Caco-2 (cell line): ENCODE data around the gene ZNF816. TPM values are rescaled to one million over a fixed set of nuclear protein-coding genes. Genes with fewer than 3 reads are reported as not detected.

ENCODE experiments used
- BruUV-seq: library from RNA; stranded (reverse); fragments of 400-500 nt; replicated peaks from 2 replicates; lab custom pipeline; 2021; lab: Mats Ljungman, UMichigan
- CTCF ChIA-PET: fragments of 300-600 bp; sonication (Branson Sonifier 250); formaldehyde crosslinking; loops from one replicate; lab custom pipeline; 2022; ENCODE audit warnings: antibody characterized with exemption; lab: Charles Lee
- POLR2A ChIA-PET: fragments of 300-600 bp; sonication (Branson Sonifier 250); formaldehyde crosslinking; loops from one replicate; lab custom pipeline; 2022; ENCODE audit warnings: antibody characterized with exemption; lab: Charles Lee
- DNase-seq, 2 experiments: peaks; one replicate each; pipeline versions ENCODE4 v3.0.0 to v3.0.0-alpha.2; 2020 to 2022
- H3K27me3 ChIP-seq: replicated peaks from 2 replicates; pipeline ENCODE4 v1.6.0; 2011; ENCODE audit warnings: low read length; ENCODE audit not compliant: control insufficient read depth, insufficient read depth
- H3K36me3 ChIP-seq: 2 replicates; pipeline ENCODE4 v1.5.1; 2011; ENCODE audit warnings: low read length; ENCODE audit not compliant: control insufficient read depth, insufficient read depth
- H3K4me1 ChIP-seq: fragments of 250-450 bp; sonication (Bioruptor Pico); 2 replicates; pipeline ENCODE4 v1.5.1; 2020; ENCODE audit warnings: mild to moderate bottlenecking
- H3K4me3 ChIP-seq: 2 replicates; pipeline ENCODE4 v1.5.1; 2011; ENCODE audit warnings: low read depth, mild to moderate bottlenecking, control low read depth, low read length
- H3K9me3 ChIP-seq: fragments of 250-450 bp; sonication (Bioruptor Pico); 2 replicates; pipeline ENCODE4 v1.5.1; 2020; ENCODE audit warnings: mild to moderate bottlenecking, moderate library complexity
- H3K27ac Mint-ChIP-seq: one replicate; pipeline ENCODE4 v1.8.0; 2022; ENCODE audit warnings: mixed read lengths; ENCODE audit not compliant: unreplicated experiment
- H3K27me3 Mint-ChIP-seq: one replicate; pipeline ENCODE4 v1.8.0; 2022; ENCODE audit warnings: mixed read lengths; ENCODE audit not compliant: insufficient read depth, unreplicated experiment
- H3K36me3 Mint-ChIP-seq: one replicate; pipeline ENCODE4 v1.8.0; 2022; ENCODE audit warnings: mild to moderate bottlenecking, mixed read lengths; ENCODE audit not compliant: insufficient read depth, unreplicated experiment
- H3K4me1 Mint-ChIP-seq: one replicate; pipeline ENCODE4 v1.8.0; 2022; ENCODE audit warnings: low read depth, mixed read lengths; ENCODE audit not compliant: unreplicated experiment
- H3K4me3 Mint-ChIP-seq: one replicate; pipeline ENCODE4 v1.8.0; 2022; ENCODE audit warnings: mild to moderate bottlenecking, moderate library complexity, mixed read lengths; ENCODE audit not compliant: unreplicated experiment
- H3K9me3 Mint-ChIP-seq: one replicate; pipeline ENCODE4 v1.8.0; 2022; ENCODE audit warnings: mixed read lengths; ENCODE audit not compliant: unreplicated experiment
- intact Hi-C: fragments of 100-400 bp; cut with micrococcal nuclease; formaldehyde crosslinking; loops from one replicate; pipeline ENCODE4 v1.10.0; 2022; ENCODE audit not compliant: unreplicated experiment
- total RNA-seq: library from RNA; stranded (reverse); gene quantifications from 2 replicates; pipeline ENCODE4 v1.2.3, GENCODE V29; 2022
- TF ChIP-seq, protein P1 (sequence below), 2 experiments: fragments of 200-600 bp in 1 of 2; IDR thresholded peaks; 1 replicate in 1 of 2; 2 replicates in 1 of 2; pipeline versions ENCODE4 v1.5.1 to v1.8.0; 2011 to 2022; ENCODE audit warnings: antibody characterized with exemption in 1 of 2, control low read depth in 1 of 2, inconsistent platforms in 1 of 2, low read depth in 1 of 2, low read length in 1 of 2, mild to moderate bottlenecking in 1 of 2, moderate library complexity in 1 of 2; ENCODE audit not compliant: insufficient read depth in 1 of 2, severe bottlenecking in 1 of 2, unreplicated experiment in 1 of 2

Gene ZNF816
- total RNA-seq, 1 experiment from 2014 or later = 11.5 TPM

DNA sequence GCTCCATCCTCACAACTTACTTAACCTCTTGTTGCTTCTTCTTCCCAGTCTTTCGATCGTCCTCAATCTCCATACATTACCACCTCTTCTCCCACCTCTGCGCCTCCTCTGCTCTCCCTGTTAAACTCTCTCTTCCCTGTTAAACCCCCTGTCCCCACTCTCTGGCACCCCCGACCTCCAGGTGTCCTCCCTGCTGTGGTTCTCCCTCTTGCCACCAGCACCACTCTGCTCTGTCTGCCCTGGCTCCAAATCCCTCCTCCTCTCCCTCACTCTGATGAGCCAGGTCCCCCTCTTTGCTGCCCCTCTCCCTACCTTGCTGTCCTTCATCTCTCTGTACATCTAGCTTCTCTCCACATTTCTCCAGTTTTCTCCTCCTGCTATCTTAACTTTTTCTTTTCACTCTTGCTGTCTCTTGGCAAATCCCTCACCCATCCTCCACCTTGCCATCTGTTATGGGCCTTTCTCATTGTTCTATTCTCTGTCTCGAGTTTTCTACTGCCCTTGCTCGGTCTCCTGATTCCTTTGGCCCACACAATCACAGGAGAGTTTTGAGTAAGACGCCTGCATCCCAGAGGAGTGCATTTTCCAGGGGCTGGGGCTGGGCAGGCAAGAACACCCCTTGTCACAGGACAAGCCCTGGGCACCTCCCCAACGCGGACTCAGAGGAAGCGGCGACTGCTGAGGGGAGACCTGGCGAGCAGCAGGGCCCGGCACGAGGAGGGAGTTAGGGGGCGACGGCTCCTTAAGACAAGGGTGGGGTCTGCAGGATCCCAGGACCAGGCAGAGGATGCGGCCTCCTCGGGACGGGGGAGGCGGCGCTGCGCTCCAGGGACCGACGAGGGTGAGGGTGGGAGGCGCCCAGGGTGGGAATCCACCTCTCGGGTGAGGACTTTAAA is 29.7 kb upstream of the ZNF816 start:
- Mint-ChIP-seq H3K9me3 (peaks cover 31% of the 10 kb centered on the region), H3K36me3 (no peaks in the 10 kb centered on the region), H3K27me3 (no peaks in the 10 kb centered on the region), H3K4me3 (peak overlapping the region; percentile 55), H3K27ac (no peak overlapping the region), H3K4me1 (no peaks in the 10 kb centered on the region)
- Histone ChIP-seq H3K9me3 (peaks cover 17% of the 10 kb centered on the region; the same call in 1 of the 2 replicates), H3K4me1 (no peaks in the 10 kb centered on the region), H3K27me3 (no peaks in the 10 kb centered on the region), H3K36me3 (no peaks in the 10 kb centered on the region), H3K4me3 (no peak overlapping the region)
- POLR2A ChIA-PET = no interaction called here
- CTCF ChIA-PET = no interaction called here
- BruUV-seq = no TSS peak
- TF ChIP-seq, protein P1, sequence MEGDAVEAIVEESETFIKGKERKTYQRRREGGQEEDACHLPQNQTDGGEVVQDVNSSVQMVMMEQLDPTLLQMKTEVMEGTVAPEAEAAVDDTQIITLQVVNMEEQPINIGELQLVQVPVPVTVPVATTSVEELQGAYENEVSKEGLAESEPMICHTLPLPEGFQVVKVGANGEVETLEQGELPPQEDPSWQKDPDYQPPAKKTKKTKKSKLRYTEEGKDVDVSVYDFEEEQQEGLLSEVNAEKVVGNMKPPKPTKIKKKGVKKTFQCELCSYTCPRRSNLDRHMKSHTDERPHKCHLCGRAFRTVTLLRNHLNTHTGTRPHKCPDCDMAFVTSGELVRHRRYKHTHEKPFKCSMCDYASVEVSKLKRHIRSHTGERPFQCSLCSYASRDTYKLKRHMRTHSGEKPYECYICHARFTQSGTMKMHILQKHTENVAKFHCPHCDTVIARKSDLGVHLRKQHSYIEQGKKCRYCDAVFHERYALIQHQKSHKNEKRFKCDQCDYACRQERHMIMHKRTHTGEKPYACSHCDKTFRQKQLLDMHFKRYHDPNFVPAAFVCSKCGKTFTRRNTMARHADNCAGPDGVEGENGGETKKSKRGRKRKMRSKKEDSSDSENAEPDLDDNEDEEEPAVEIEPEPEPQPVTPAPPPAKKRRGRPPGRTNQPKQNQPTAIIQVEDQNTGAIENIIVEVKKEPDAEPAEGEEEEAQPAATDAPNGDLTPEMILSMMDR (IDR thresholded peaks at IDR 0.05; ENCODE audit: insufficient read depth in 1 of 2, low read depth in 1 of 2, low read length in 1 of 2, severe bottlenecking in 1 of 2, unreplicated experiment in 1 of 2) = no peak
- intact Hi-C loops = no loop called here
- DNase-seq = no peak

DNA sequence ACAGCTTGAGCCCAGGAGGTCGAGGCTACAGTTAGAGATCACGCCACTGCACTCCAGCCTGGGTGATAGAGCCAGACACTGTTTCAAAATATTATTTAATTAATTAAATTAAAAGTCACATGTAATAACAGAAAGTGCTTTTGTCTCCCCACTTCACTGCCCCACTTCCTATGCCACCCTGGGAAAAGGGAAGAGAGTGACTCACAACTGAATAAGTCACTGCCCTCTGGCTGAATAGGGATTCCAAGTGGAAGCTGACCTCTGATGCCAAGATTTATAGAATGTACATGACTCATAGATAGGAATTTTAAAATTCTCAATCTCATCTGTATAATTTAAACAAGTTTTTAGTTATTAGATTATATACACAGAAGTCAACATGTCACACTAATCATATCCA is 28.8 kb upstream of the ZNF816 start:
- intact Hi-C loops = no loop called here
- H3K36me3 Mint-ChIP-seq = peaks cover 5% of the 10 kb centered on the region
- Histone ChIP-seq H3K9me3 (peaks cover 21% of the 10 kb centered on the region), H3K27me3 (no peaks in the 10 kb centered on the region), H3K4me3 (no peak overlapping the region), H3K4me1 (no peaks in the 10 kb centered on the region), H3K36me3 (no peaks in the 10 kb centered on the region)
- H3K9me3 Mint-ChIP-seq = peaks cover 40% of the 10 kb centered on the region
- POLR2A ChIA-PET = no interaction called here
- BruUV-seq = no TSS peak
- DNase-seq = no peak
- no peak overlapping the region for H3K27ac Mint-ChIP-seq
- H3K4me3 Mint-ChIP-seq = no peak overlapping the region
- H3K4me1 Mint-ChIP-seq = no peaks in the 10 kb centered on the region
- CTCF ChIA-PET = no interaction called here
- H3K27me3 Mint-ChIP-seq = no peaks in the 10 kb centered on the region
- TF ChIP-seq, protein P1 (IDR thresholded peaks at IDR 0.05; ENCODE audit: insufficient read depth in 1 of 2, low read depth in 1 of 2, low read length in 1 of 2, severe bottlenecking in 1 of 2, unreplicated experiment in 1 of 2) = no peak

DNA sequence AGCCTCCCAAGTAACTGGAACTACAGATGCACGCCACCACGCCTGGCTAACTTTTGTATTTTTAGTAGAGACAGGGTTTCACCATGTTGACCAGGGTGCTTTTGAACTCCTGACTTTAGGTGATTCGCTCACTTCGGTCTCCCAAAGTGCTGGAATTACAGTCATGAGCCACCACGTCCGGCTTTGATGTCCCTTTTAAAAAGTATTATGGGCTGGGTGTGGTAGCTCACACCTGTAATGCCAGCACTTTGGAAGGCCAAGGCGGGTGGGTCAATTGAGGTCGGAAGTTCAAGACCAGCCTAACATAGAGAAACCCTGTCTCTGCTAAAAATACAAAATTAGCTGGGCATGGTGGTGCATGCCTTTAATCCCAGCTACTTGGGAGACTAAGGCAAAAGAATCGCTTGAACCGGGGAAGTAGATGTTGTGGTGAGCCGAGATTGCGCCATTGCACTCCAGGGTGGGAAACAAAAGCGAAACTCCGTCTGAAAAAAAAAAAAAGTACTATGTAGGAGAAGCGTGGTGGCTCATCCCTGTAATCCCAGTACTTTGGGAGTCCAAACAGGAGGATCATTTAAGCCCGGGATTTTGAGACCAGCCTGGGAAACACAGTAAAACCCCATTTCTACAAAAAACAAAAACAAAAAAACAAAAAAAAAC is 28.2 kb upstream of the ZNF816 start:
- DNase-seq = no peak

More for the DNA sequence above, 28.2 kb upstream of the ZNF816 start:
- Mint-ChIP-seq H3K4me3 (no peak overlapping the region), H3K4me1 (no peaks in the 10 kb centered on the region), H3K36me3 (peaks cover 6% of the 10 kb centered on the region), H3K27ac (no peak overlapping the region), H3K27me3 (no peaks in the 10 kb centered on the region), H3K9me3 (peaks cover 43% of the 10 kb centered on the region)
- Histone ChIP-seq H3K4me3 (no peak overlapping the region), H3K27me3 (no peaks in the 10 kb centered on the region), H3K9me3 (peaks cover 27% of the 10 kb centered on the region), H3K36me3 (no peaks in the 10 kb centered on the region), H3K4me1 (no peaks in the 10 kb centered on the region)
- POLR2A ChIA-PET = no interaction called here
- CTCF ChIA-PET = no interaction called here
- intact Hi-C loops = no loop called here
- no TSS peak for BruUV-seq
- TF ChIP-seq, protein P1 (IDR thresholded peaks at IDR 0.05; ENCODE audit: insufficient read depth in 1 of 2, low read depth in 1 of 2, low read length in 1 of 2, severe bottlenecking in 1 of 2, unreplicated experiment in 1 of 2) = no peak
